ENCODE data around the gene P2RY8. TPM values are rescaled to one million over a fixed set of nuclear protein-coding genes. Genes with fewer than 3 reads are reported as not detected.

Gene P2RY8
- total and polyA plus RNA-seq, 5 donors = 1.6 to 3.8 (median 2.2) TPM

DNA sequence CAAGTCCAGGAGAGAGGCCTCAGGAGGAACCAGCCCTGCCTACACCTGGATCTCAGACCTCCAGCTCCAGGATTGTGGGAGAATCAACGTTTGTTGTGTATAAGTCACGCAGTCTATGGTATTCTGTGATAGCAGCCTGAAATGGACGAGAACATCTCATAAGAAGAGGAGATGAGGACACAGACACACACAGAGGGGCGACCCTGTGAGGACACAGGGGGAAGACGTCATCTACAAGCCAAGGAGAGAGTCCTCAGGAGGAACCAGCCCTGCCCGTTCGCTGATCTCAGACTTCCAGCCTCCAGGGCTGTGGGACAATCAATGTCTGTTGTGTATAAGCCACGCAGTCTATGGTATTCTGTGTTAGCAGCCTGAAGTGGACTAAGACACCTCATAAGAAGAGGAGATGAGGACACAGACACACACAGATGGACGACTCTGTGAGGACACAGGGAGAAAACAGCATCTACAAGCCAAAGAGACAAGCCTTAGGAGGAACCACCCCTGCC is 20.3 kb downstream of the P2RY8 start:
- Histone ChIP-seq H3K4me1 (ENCODE audit: control insufficient read depth, insufficient read depth, low read length) (no peaks in the 10 kb centered on the region), H3K27me3 (ENCODE audit: control insufficient read depth, insufficient read depth) (no peaks in the 10 kb centered on the region), H3K9me3 (ENCODE audit: control insufficient read depth, low read length) (no peaks in the 10 kb centered on the region), H3K4me3 (ENCODE audit: low read length) (no peak overlapping the region), H3K27ac (ENCODE audit: low read length) (no peak overlapping the region)
- DNase-seq (no peak), ATAC-seq (no peak)
- intact Hi-C loops (cut with DNase I) = no loop called here
- WGBS = 80% methylated on average over 9 of the region's 9 CpGs

DNA sequence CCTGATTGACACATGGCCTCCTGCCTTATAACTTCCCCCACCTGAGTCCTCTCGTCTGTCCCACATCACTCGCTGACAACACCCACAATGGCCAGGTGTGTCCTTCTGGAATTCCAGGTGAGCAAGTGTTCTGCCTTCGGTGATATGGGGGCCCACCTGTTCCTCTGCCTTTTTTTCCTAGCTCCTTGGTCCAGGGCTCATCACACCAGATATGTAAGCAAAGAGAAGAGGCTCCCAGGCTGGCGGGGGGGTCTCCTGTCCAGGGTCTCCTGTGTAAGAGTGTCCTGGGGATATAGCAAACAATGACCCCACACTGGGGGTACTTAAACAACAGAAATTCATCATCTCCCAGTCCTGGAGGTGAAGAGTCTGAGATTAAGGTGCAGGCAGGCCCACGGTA is 25.2 kb downstream of the P2RY8 start:
- H3K9me3 ChIP-seq (ENCODE audit: control insufficient read depth, low read length) = no peaks in the 10 kb centered on the region
- WGBS = 89% methylated on average over 5 of the region's 5 CpGs
- ATAC-seq = no peak
- H3K27me3 ChIP-seq (ENCODE audit: control insufficient read depth, insufficient read depth) = no peaks in the 10 kb centered on the region
- H3K4me3 ChIP-seq (ENCODE audit: low read length) = no peak overlapping the region
- intact Hi-C loops (cut with DNase I) = no loop called here
- DNase-seq = no peak
- no peaks in the 10 kb centered on the region for H3K4me1 ChIP-seq (ENCODE audit: control insufficient read depth, insufficient read depth, low read length)
- no peak overlapping the region for H3K27ac ChIP-seq (ENCODE audit: low read length)

DNA sequence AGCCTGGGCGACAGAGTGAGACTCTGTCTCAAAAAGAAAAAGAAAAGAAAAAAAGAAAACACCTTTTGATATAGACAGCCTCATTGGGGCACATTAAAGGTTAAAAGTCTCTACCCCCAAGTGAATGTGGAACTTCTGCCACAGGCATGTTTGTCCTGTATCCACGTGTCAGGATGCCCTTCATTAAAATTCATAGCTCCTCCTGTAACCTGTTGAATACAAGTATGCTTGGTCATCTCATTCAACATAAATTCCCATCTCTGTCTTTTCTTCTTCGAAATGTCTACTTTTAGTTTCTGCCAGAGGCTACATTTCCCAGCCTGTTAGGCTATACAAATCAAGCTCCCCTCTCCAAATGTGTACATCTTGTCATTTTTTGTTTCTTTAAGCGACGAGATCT is 25.8 kb downstream of the P2RY8 start:
- H3K27ac ChIP-seq (ENCODE audit: low read length) = no peak overlapping the region
- ATAC-seq (no peak), DNase-seq (no peak)
- H3K9me3 ChIP-seq (ENCODE audit: control insufficient read depth, low read length) = no peaks in the 10 kb centered on the region
- H3K27me3 ChIP-seq (ENCODE audit: control insufficient read depth, insufficient read depth) = no peaks in the 10 kb centered on the region
- no peaks in the 10 kb centered on the region for H3K4me1 ChIP-seq (ENCODE audit: control insufficient read depth, insufficient read depth, low read length)
- no peak overlapping the region for H3K4me3 ChIP-seq (ENCODE audit: low read length)
- 61% methylated on average over 5 of the region's 5 CpGs for WGBS
- intact Hi-C loops (cut with DNase I) = no loop called here

DNA sequence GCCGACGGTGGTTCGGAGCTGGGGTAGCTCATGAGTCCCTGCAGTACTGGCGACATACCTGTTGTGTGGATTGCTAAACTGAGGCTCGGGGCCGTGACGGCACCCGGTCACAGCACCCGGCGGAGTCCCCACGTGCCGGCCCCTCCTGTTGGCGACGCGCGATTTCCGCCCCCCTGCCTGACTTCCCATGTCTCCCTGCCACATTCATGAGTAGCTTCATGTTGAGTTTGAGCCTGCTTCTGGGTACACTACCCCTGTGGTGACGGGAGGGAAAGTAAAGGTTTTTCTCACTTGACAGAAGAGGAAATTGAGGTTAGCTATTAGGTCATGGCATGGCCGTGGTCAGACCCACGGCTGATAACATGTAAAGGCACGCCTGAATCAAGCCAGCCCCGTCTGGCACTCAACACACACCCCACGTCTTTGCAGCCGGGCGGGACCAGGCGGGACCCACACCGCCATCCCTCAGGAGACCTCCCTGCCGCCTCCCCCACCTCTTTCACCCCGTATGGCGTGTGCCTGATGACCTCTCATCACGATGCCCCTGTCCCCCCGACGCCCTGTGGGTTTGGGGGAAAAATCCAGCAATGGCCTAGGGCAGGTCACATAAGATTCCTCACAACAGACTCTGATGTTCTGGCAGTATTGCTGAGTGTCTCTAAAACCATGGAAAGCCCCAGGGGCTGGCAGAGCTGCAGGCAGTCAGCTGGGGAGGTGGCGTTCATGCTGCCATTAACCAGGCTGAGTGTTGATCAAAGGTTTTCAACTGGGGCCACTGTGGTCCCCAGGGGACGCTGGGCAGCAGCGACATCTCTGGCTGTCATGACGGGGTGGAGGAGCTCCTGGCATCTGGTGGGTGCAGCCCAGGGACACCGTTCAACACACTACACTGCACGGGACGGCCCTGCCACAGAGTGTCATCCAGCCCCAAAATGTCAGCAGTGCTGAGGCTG is 29.2 kb downstream of the P2RY8 start:
- ATAC-seq (peak in 1 of 2 donors; percentile 26), DNase-seq (peak in 1 of 3 donors; percentile 49)
- Histone ChIP-seq H3K27ac (ENCODE audit: low read length) (no peak overlapping the region), H3K4me3 (ENCODE audit: low read length) (no peak overlapping the region), H3K9me3 (ENCODE audit: control insufficient read depth, low read length) (no peaks in the 10 kb centered on the region), H3K4me1 (ENCODE audit: control insufficient read depth, insufficient read depth, low read length) (no peaks in the 10 kb centered on the region), H3K27me3 (ENCODE audit: control insufficient read depth, insufficient read depth) (no peaks in the 10 kb centered on the region)
- intact Hi-C loops (cut with DNase I) = no loop called here
- WGBS = 78% methylated on average over 40 of the region's 40 CpGs

DNA sequence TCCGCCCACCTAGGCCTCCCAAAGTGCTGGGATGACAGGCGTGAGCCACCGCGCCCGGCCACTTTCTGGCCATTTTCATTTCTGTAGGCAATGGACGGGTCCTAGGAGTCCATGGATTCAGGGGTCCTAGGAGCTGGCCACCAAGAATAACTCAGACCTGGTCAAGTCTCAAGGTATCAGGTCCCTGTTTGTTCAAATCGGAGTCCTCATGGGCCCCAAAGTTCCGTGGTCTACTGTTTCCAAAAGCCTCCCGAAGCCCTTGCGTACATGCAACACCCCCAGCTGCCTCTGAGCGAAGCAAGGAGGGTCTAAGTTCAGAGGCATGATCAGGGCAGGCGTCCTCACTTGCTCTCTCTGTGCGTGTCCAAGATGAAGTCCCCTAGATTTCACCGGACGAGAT is 30.1 kb downstream of the P2RY8 start:
- no peaks in the 10 kb centered on the region for H3K4me1 ChIP-seq (ENCODE audit: control insufficient read depth, insufficient read depth, low read length)
- no peak overlapping the region for H3K27ac ChIP-seq (ENCODE audit: low read length)
- no peaks in the 10 kb centered on the region for H3K9me3 ChIP-seq (ENCODE audit: control insufficient read depth, low read length)
- WGBS = 76% methylated on average over 15 of the region's 15 CpGs
- intact Hi-C loops (cut with DNase I) = no loop called here
- H3K4me3 ChIP-seq (ENCODE audit: low read length) = no peak overlapping the region
- no peaks in the 10 kb centered on the region for H3K27me3 ChIP-seq (ENCODE audit: control insufficient read depth, insufficient read depth)
- DNase-seq (no peak), ATAC-seq (no peak)

DNA sequence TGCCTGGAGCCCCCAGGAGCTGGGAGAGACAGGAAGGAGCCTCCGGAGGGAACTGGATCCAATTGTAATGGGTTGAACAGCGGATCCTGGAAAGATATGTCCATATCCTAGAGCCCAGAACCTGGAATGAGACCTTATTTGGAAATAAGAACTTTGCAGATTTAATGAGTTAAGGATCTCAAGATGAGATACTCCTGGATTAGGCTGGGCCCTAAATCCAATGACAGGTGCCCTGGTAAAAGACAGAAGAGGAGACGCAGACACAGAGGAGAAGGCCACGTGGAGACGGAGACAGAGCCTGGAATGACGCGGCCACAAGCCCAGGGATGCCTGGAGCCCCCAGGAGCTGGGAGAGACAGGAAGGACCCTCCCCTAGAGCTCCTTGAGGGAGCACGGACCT is 34.1 kb downstream of the P2RY8 start:
- intact Hi-C loops (cut with DNase I) = no loop called here
- no peaks in the 10 kb centered on the region for H3K9me3 ChIP-seq (ENCODE audit: control insufficient read depth, low read length)

DNA sequence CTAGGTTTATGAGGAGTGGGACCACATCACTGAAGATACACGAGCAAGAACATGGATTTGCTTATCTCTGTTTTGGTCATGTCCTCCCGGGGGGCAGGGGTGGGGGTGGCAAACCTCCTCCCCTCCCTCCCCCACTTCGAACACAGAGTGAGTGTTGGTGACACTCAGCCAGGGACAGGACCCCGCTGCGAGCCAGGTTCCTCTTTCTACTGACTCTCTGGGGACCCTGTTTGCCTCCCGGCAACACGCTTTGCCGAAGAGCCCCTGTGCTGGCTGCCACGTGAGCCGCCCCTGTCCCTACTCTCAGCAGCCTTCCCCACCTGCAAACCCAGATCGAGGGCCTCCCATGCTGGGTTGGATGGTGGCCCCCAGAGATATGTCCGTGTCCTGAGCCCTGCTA is 34.7 kb downstream of the P2RY8 start:
- no peak overlapping the region for H3K27ac ChIP-seq (ENCODE audit: low read length)
- WGBS = 53% methylated on average over 12 of the region's 12 CpGs
- no peak overlapping the region for H3K4me3 ChIP-seq (ENCODE audit: low read length)
- no peaks in the 10 kb centered on the region for H3K9me3 ChIP-seq (ENCODE audit: control insufficient read depth, low read length)
- no peaks in the 10 kb centered on the region for H3K4me1 ChIP-seq (ENCODE audit: control insufficient read depth, insufficient read depth, low read length)
- intact Hi-C loops (cut with DNase I) = no loop called here
- H3K27me3 ChIP-seq (ENCODE audit: control insufficient read depth, insufficient read depth) = no peaks in the 10 kb centered on the region
- no peak for DNase-seq
- no peak for ATAC-seq

More for the DNA sequence above, 34.1 kb downstream of the P2RY8 start:
- DNase-seq = no peak
- ATAC-seq = no peak
- WGBS = 82% methylated on average over 8 of the region's 8 CpGs
- no peak overlapping the region for H3K4me3 ChIP-seq (ENCODE audit: low read length)
- H3K27ac ChIP-seq (ENCODE audit: low read length) = no peak overlapping the region
- no peaks in the 10 kb centered on the region for H3K27me3 ChIP-seq (ENCODE audit: control insufficient read depth, insufficient read depth)
- H3K4me1 ChIP-seq (ENCODE audit: control insufficient read depth, insufficient read depth, low read length) = no peaks in the 10 kb centered on the region

DNA sequence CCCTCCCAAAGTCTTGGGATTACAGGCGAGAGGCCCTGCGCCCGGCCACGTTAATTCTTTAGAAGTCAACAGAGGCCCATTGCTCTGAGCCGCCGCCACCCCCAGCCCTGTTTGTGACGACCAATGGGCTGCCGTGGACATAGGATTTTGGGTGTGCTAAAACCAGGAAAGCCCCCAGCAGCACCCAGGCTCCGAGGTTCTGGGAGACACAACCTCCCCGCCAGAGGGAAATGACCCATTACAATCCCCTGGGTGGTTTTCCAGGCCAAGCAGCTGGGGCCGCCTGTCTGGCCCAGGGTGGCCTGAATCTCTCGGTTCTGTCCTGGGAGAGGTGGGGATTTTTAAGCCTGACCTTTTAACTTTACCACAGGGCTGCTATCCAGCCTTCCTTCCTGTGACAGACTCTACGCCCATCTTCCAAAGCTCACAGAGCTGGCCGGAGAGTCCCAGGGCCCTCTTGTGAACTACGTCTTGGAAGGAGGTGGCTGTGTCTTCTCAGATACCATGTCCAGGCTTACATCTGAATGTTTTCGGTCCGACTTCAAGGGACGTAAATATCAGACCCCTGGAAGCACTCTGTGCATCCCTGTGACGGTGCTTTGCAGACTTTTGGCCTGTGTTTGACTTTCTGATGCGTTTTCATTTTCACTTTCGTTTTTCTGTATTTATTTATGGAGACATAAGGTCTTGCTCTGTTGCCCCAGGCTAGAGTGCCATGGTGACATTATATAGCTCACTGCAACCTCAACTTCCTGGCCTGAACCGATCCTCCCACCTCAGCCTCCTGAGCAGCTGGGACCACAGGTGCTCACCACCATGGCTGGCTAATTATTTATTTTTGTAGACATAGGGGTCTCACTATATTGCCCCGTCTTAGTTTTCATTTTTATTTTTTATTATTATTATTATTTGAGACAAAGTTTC is 36.0 kb downstream of the P2RY8 start:
- H3K4me1 ChIP-seq (ENCODE audit: control insufficient read depth, insufficient read depth, low read length) = no peaks in the 10 kb centered on the region
- WGBS = 66% methylated on average over 23 of the region's 23 CpGs
- ATAC-seq (peak; percentile 67 to 92), DNase-seq (no peak)
- no peak overlapping the region for H3K4me3 ChIP-seq (ENCODE audit: low read length)
- intact Hi-C loops (cut with DNase I) = no loop called here
- H3K9me3 ChIP-seq (ENCODE audit: control insufficient read depth, low read length) = no peaks in the 10 kb centered on the region
- H3K27ac ChIP-seq (ENCODE audit: low read length) = peak overlapping the region; percentile 62
- no peaks in the 10 kb centered on the region for H3K27me3 ChIP-seq (ENCODE audit: control insufficient read depth, insufficient read depth)

DNA sequence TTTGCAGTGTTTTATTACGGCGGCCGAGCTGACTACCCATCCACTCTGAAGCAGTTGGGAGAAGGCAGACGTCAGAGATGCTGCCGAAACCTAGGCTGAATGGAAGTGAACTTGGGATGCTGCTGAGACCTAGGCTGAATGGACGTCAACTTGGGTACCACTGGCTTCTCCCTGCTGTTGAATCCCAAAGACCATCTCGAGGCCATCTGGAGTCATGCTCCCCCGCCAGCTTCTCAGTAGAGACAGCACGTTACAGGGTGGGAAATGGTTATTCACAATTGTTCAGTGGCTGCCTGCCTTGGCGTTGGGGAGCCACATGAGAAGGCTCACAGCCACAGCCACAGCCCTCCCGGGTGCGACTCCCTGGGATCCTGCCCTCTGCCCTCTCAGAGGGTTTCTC is 40.9 kb downstream of the P2RY8 start:
- no peak overlapping the region for H3K27ac ChIP-seq (ENCODE audit: low read length)
- WGBS = 66% methylated on average over 12 of the region's 12 CpGs
- intact Hi-C loops (cut with DNase I) = no loop called here
- no peaks in the 10 kb centered on the region for H3K9me3 ChIP-seq (ENCODE audit: control insufficient read depth, low read length)
- H3K4me3 ChIP-seq (ENCODE audit: low read length) = no peak overlapping the region
- DNase-seq (no peak), ATAC-seq (no peak)
- H3K27me3 ChIP-seq (ENCODE audit: control insufficient read depth, insufficient read depth) = no peaks in the 10 kb centered on the region
- no peaks in the 10 kb centered on the region for H3K4me1 ChIP-seq (ENCODE audit: control insufficient read depth, insufficient read depth, low read length)

DNA sequence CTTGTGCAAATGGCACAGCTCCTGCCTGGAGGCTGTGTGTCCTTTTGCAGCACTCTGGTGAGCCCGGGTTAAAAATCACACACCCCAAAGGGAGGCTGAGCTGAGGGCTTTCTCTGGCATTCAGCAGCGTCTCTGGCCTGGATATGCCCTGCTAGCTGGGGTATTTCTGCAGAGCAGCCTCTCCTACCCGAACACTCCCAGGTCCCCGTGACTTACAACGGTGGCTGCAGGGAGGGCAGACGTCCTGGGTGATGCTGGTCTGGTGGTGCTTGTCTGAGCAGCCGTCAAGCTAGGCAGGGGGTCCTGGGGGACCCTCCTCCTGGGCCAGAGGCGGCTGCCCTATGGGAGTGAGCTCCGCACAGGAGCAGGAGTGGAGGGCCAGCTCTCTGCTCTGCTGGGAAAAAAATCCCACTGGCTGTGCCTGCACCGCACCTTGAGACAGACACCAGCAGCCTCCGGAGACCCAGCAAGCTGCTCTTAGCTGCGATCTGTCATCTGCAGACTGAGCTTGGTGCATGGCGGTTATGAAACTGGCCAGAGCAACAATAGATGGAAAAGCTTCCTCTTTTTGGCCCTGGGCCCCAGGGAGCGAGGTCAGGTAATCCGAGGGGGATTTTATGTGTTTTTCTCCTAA is 43.0 kb downstream of the P2RY8 start:
- ATAC-seq (peak; percentile 29 to 34), DNase-seq (no peak)
- Histone ChIP-seq H3K9me3 (ENCODE audit: control insufficient read depth, low read length) (no peaks in the 10 kb centered on the region), H3K27ac (ENCODE audit: low read length) (peak overlapping the region; percentile 53), H3K4me3 (ENCODE audit: low read length) (no peak overlapping the region), H3K27me3 (ENCODE audit: control insufficient read depth, insufficient read depth) (no peaks in the 10 kb centered on the region), H3K4me1 (ENCODE audit: control insufficient read depth, insufficient read depth, low read length) (no peaks in the 10 kb centered on the region)
- intact Hi-C loops (cut with DNase I) = no loop called here
- WGBS = 17% methylated on average over 15 of the region's 15 CpGs

All from right cardiac atrium (tissue), 5 donors.